Testis (tissue), 3 donors: ENCODE data around the gene MACROD1. TPM values are rescaled to one million over a fixed set of nuclear protein-coding genes. Genes with fewer than 3 reads are reported as not detected.

Source experiments
- DNase-seq: peaks from one replicate; pipeline ENCODE4 v3.0.0-alpha.2; 2019
- H3K27ac ChIP-seq, 2 donors: fragments of 200-600 bp; sonication (generic); one replicate each; pipeline ENCODE4 v1.5.1; 2019
- H3K27me3 ChIP-seq: fragments of 200-600 bp; sonication (generic); one replicate; pipeline ENCODE4 v1.5.1; 2019
- H3K36me3 ChIP-seq: fragments of 200-600 bp; sonication (generic); one replicate; pipeline ENCODE4 v1.5.1; 2017; ENCODE audit warnings: low read depth; ENCODE audit errors: missing control alignments
- H3K4me1 ChIP-seq: fragments of 200-600 bp; sonication (generic); one replicate; pipeline ENCODE4 v1.5.1; 2019
- H3K4me3 ChIP-seq, 2 donors: fragments of 200-600 bp; sonication (generic); one replicate each; pipeline ENCODE4 v1.5.1; 2017 to 2019
- H3K9me3 ChIP-seq: fragments of 200-600 bp; sonication (generic); one replicate; pipeline ENCODE4 v1.5.1; 2017
- CTCF ChIP-seq, 3 experiments: fragments of 450-650 bp in 2 of 3; fragments of 200-600 bp in 1 of 3; sonication (generic) in 1 of 3; IDR thresholded peaks; one replicate each; pipeline ENCODE4 v1.5.1; 2016 to 2019; ENCODE audit warnings: antibody characterized with exemption in 3 of 3, mild to moderate bottlenecking in 2 of 3, moderate library complexity in 1 of 3
- POLR2A ChIP-seq: fragments of 450-650 bp; IDR thresholded peaks from one replicate; pipeline ENCODE4 v1.6.1; 2017; ENCODE audit warnings: antibody characterized with exemption, mild to moderate bottlenecking, moderate library complexity
- WGBS, 2 donors: methylation state at CpG; one replicate each; pipeline ENCODE4 v1.1.5; 2018; 5-methylcytosine and 5-hydroxymethylcytosine counted together
- intact Hi-C: fragments of 100-400 bp; cut with DNase I; formaldehyde crosslinking; loops from one replicate; pipeline ENCODE4 v1.15.1; 2023; ENCODE audit warnings: low total_unique reads
- polyA plus RNA-seq: library from polyadenylated mRNA; stranded (reverse); fragments of 350-450 nt; fragmentation: Illumina TruSeq; extraction: RNeasy Lipid Tissue Mini Kit (QIAGEN cat#74804); gene quantifications from one replicate; pipeline ENCODE4 v1.2.3, GENCODE V29; 2014; ENCODE audit warnings: low read depth, low replicate concordance; ENCODE audit not compliant: insufficient read depth
- total RNA-seq, 2 donors: library from RNA; depleted of rRNA; stranded (reverse); fragments of >200 nt; gene quantifications; one replicate each; pipeline ENCODE4 v1.2.3, GENCODE V29; 2016

MACROD1 gene
- total and polyA plus RNA-seq, 3 donors from 2014 or later, result 13.3 to 15.3 (median 14.1) TPM

- Histone ChIP-seq H3K4me1 (no peaks in the 10 kb centered on the region), H3K27me3 (no peaks in the 10 kb centered on the region), H3K36me3 (no peaks in the 10 kb centered on the region), H3K4me3 (no peak overlapping the region), H3K9me3 (no peaks in the 10 kb centered on the region), H3K27ac (no peak overlapping the region)
- intact Hi-C loops, result no loop called here
- DNase-seq, result no peak
- WGBS, 2 donors, result 88 to 96% methylated on average over 11 to 13 of the region's 13 CpGs
- TF ChIP-seq CTCF (IDR thresholded peaks at IDR 0.05) (no peak), POLR2A (no peak)
Measured at GRCh38 chr11:64056861-64057260, 109.1 kb downstream of the MACROD1 start.

GRCh38 chr11:64056213-64056785, 109.6 kb downstream of the MACROD1 start:
- Histone ChIP-seq H3K4me1 (no peaks in the 10 kb centered on the region), H3K36me3 (no peaks in the 10 kb centered on the region), H3K4me3 (no peak overlapping the region), H3K9me3 (no peaks in the 10 kb centered on the region), H3K27ac (no peak overlapping the region), H3K27me3 (no peaks in the 10 kb centered on the region)
- intact Hi-C loops, result no loop called here
- no peak for DNase-seq
- TF ChIP-seq POLR2A, result no peak
- TF ChIP-seq CTCF (IDR thresholded peaks at IDR 0.05), result no peak
- WGBS, 2 donors, result 82 to 84% methylated on average over 10 to 15 of the region's 15 CpGs

GRCh38 chr11:64055077-64055476, 110.8 kb downstream of the MACROD1 start:
- H3K4me3 ChIP-seq, result no peak overlapping the region
- no peaks in the 10 kb centered on the region for H3K27me3 ChIP-seq
- 73 to 82% methylated on average over 5 to 8 of the region's 8 CpGs for WGBS, 2 donors
- intact Hi-C loops, result no loop called here
- no peak for DNase-seq
- H3K36me3 ChIP-seq, result no peaks in the 10 kb centered on the region
- no peaks in the 10 kb centered on the region for H3K4me1 ChIP-seq
- H3K9me3 ChIP-seq, result no peaks in the 10 kb centered on the region
- TF ChIP-seq POLR2A, result no peak
- no peak overlapping the region for H3K27ac ChIP-seq

GRCh38 chr11:64053699-64054098, 112.2 kb downstream of the MACROD1 start:
- Histone ChIP-seq H3K27ac (no peak overlapping the region), H3K4me1 (no peaks in the 10 kb centered on the region), H3K36me3 (no peaks in the 10 kb centered on the region), H3K27me3 (no peaks in the 10 kb centered on the region), H3K4me3 (no peak overlapping the region), H3K9me3 (no peaks in the 10 kb centered on the region)
- WGBS, 2 donors, result 73 to 86% methylated on average over 15 of the region's 15 CpGs
- DNase-seq, result no peak
- TF ChIP-seq CTCF (IDR thresholded peaks at IDR 0.05) (no peak), POLR2A (no peak)
- intact Hi-C loops, result no loop called here

GRCh38 chr11:64052938-64053622, 112.8 kb downstream of the MACROD1 start:
- intact Hi-C loops, result no loop called here
- no peak overlapping the region for H3K4me3 ChIP-seq
- H3K27me3 ChIP-seq, result no peaks in the 10 kb centered on the region
- H3K4me1 ChIP-seq, result no peaks in the 10 kb centered on the region
- no peak overlapping the region for H3K27ac ChIP-seq
- DNase-seq, result no peak
- H3K9me3 ChIP-seq, result no peaks in the 10 kb centered on the region
- no peak for TF ChIP-seq POLR2A
- TF ChIP-seq CTCF (IDR thresholded peaks at IDR 0.05), result no peak
- H3K36me3 ChIP-seq, result no peaks in the 10 kb centered on the region
- 77 to 91% methylated on average over 4 to 11 of the region's 11 CpGs for WGBS, 2 donors
